Duodenal mucosa (tissue), 2 donors: ENCODE data around the gene SGMS1.
"Not testable (repeated sequence)": the region's sequence is repeated elsewhere in the genome, so short reads cannot be mapped to it uniquely, and the experiment has no call there.

ENCODE experiments used
- H3K27ac ChIP-seq: one replicate; pipeline ENCODE4 v1.7.0; 2013; ENCODE audit warnings: low read depth, low read length
- H3K27me3 ChIP-seq, 2 donors: one replicate each; pipeline ENCODE4 v1.7.0; 2013; ENCODE audit warnings: low read length in 2 of 2, control low read depth in 1 of 2; ENCODE audit not compliant: insufficient read depth in 2 of 2, control insufficient read depth in 1 of 2
- H3K36me3 ChIP-seq, 2 donors: one replicate each; pipeline ENCODE4 v1.7.0; 2013; ENCODE audit warnings: low read length in 2 of 2, control low read depth in 1 of 2; ENCODE audit not compliant: insufficient read depth in 2 of 2, control insufficient read depth in 1 of 2
- H3K4me1 ChIP-seq, 2 donors: one replicate each; pipeline ENCODE4 v1.7.0; 2013; ENCODE audit warnings: low read length in 2 of 2, control low read depth in 1 of 2; ENCODE audit not compliant: insufficient read depth in 2 of 2, control insufficient read depth in 1 of 2
- H3K4me3 ChIP-seq, 2 donors: one replicate each; pipeline ENCODE4 v1.7.0; 2013; ENCODE audit warnings: low read length in 2 of 2, low read depth in 1 of 2
- H3K9ac ChIP-seq, 2 donors: one replicate each; pipeline ENCODE4 v1.7.0; 2013; ENCODE audit warnings: low read length in 2 of 2, low read depth in 1 of 2
- H3K9me3 ChIP-seq, 2 donors: one replicate each; pipeline ENCODE4 v1.7.0; 2013; ENCODE audit warnings: low read length in 2 of 2, control low read depth in 1 of 2; ENCODE audit not compliant: control insufficient read depth in 1 of 2

Gene SGMS1

DNA sequence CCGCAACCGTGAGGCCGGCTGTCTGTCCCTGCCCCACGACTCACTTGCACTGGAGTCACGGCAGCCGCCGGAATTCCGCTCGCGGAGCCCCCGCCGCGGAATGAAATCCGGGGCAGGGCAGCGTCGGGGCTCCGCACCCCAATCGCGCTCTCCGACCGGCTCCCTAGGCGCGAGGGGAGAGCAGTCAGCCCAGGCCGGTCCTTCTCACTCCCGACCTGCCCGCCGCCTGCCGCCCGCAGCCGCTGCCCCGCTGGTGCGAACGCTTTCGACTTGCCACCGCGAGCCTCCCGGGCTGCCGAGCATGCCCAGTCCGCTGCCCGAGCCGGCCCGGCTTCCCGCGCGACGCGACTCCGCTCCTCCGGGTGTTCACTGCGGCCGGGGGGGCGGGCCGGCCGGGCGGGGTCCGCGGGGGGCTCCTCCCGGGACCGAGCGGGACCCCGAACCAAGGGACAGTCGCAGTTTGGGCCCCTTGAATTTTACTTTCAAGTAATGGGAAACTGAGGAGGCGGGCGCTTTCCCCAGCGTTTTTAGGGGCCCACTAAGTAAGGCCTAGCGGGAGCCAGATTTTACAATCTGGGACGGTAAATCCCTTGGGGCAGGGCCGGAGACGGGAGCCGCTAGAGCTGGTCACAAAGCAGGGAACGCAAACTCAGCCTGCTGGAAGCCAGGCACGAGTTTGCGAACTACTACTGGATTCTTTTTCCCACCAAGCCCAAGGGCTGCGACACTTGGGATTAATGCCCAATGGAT lies at the start of gene SGMS1:
Gene SGMS1 (minus strand): TSS at position 294 of the 750 bp plus-strand sequence. CDS start 279,842 bp downstream, outside the sequence.
- peak within 1 kb of the TSS; percentile 98 to 99 for H3K9ac ChIP-seq
- peak within 1 kb of the TSS; percentile 92 to 98 for H3K4me3 ChIP-seq
- peaks cover 10 to 23% of the 10 kb centered on the region in 2 donors for H3K4me1 ChIP-seq
- H3K36me3 ChIP-seq: no peaks in the 10 kb centered on the region
- H3K9me3 ChIP-seq: no peaks in the 10 kb centered on the region
- no peaks in the 10 kb centered on the region for H3K27me3 ChIP-seq
- peak within 1 kb of the TSS; percentile 99 for H3K27ac ChIP-seq

DNA sequence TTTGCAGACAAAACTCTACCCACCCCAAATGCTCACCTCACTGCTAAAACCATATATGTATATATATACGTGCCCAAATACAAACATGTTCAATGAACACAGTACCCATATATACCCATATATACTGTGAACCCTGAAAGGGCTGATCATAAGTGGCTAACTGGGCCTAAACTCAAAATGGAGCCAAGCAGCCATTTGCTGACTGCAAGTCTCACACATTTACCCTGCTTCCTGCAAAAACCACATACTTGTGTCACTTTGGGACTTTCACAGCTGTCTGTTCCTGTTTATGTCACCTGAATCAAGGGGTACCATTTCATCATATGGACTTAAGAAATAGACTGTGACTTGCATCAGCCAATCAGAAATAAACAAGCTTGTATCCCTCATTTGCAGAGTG lies 48.4 kb upstream of the SGMS1 start:
- not testable (repeated sequence) for H3K4me3 ChIP-seq, H3K9me3 ChIP-seq, H3K27ac ChIP-seq, H3K9ac ChIP-seq, H3K4me1 ChIP-seq, H3K27me3 ChIP-seq, H3K36me3 ChIP-seq

DNA sequence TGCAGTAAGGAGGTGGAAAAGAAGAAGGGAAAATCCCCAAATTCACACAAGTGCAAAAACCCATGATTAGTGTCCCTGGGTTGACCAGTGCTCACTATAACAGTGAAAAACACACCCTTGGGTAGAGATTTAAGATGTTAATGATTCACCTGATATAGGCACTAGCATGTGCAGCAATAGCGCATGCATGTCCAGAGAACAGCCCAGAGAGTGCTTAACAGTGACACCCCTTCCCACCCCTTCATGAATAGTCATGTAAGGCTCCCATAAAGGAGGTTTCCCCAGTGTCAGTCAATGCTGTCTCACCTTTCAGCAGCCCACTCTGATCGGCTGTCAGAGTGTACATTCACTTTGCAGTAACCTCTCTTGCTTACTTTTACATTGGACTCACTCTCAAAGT lies 47.9 kb upstream of the SGMS1 start:
- not testable (repeated sequence) for H3K36me3 ChIP-seq, H3K4me3 ChIP-seq

DNA sequence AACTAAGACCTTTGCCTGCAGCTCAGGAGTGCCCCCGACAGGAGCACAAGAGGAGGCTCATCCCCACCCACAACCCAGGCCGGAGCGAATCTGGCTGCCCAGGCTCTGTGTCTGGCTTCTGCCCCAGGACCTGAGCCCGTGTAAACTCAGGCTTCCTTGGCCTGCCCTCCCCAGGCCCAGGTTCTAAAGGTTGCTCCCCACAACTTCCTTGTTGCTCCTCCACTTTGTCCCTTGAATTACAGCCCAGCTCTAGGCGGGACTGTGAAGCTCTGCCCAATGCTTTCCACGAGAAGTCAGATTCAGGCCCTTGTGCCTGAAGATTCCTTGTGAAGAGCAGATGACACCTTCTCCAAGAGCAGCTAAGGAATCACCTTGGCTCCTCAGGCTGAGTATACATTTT lies 46.2 kb upstream of the SGMS1 start:
- H3K4me1 ChIP-seq, H3K4me3 ChIP-seq, H3K27me3 ChIP-seq, H3K9me3 ChIP-seq, H3K27ac ChIP-seq, H3K9ac ChIP-seq, H3K36me3 ChIP-seq: not testable (repeated sequence)

More for the DNA sequence above, 47.9 kb upstream of the SGMS1 start:
- not testable (repeated sequence) for H3K9ac ChIP-seq, H3K9me3 ChIP-seq, H3K27ac ChIP-seq, H3K27me3 ChIP-seq, H3K4me1 ChIP-seq

DNA sequence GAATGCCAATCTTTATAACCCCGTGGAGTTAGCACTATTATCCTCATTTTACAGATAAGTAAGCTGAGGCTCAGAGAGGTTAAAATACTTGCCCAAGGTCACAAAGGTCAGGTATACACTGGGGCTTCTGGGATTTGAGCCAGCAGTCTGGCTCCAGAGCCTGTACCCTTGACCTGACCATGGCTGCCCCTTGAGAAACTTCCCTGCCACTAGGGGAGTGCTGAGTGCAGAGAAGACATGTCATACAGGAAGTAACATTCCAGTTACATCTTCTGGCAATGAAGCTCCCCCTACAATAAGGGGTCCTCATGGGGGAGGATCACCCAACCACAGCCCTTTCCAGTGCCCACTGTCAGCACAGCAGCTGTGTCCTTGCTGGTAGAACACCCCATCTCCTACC lies 43.6 kb upstream of the SGMS1 start:
- H3K36me3 ChIP-seq, H3K9ac ChIP-seq, H3K4me1 ChIP-seq, H3K27ac ChIP-seq, H3K27me3 ChIP-seq, H3K4me3 ChIP-seq, H3K9me3 ChIP-seq: not testable (repeated sequence)

DNA sequence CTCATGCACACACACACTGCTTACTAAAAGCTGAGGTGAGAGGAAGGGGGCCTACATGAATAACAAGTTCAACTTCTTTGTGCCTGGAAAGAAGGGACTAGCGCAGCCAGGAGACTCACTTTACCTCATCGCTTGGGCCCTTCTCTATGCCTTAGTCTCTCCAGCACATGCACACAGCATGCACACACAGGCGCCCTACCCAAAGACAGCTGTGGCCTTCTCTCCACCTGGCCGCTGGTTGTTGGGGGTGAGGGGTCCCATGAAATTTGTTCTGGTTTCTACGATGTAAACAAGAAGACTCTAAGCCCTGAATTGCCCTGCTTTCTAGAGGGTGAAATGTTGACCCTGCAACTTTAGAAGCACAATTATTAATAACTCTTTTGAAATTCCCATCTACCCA lies 38.7 kb upstream of the SGMS1 start:
- not testable (repeated sequence) for H3K4me3 ChIP-seq, H3K27me3 ChIP-seq, H3K36me3 ChIP-seq, H3K4me1 ChIP-seq, H3K9ac ChIP-seq, H3K9me3 ChIP-seq, H3K27ac ChIP-seq

DNA sequence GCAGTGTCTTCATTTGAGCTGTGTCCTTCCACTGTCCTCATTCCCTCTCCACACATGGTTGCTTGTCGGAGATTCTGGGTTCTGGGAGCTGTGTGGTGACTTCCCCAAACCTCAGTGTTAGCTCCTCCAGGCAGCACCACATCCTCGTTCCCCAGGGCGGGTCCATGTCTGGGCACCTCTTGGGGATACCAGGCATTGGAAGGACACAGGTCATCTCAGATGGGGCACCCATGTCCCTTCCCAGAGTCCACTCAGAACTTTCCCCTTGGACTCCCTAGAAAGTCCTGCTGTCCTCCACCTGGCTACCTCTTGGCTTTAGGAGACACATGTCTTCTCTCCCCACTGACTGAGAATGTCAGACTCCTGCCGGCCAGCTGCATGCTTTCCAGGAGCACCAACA lies 37.8 kb upstream of the SGMS1 start:
- not testable (repeated sequence) for H3K9ac ChIP-seq, H3K27me3 ChIP-seq, H3K4me3 ChIP-seq, H3K36me3 ChIP-seq, H3K9me3 ChIP-seq, H3K27ac ChIP-seq, H3K4me1 ChIP-seq

DNA sequence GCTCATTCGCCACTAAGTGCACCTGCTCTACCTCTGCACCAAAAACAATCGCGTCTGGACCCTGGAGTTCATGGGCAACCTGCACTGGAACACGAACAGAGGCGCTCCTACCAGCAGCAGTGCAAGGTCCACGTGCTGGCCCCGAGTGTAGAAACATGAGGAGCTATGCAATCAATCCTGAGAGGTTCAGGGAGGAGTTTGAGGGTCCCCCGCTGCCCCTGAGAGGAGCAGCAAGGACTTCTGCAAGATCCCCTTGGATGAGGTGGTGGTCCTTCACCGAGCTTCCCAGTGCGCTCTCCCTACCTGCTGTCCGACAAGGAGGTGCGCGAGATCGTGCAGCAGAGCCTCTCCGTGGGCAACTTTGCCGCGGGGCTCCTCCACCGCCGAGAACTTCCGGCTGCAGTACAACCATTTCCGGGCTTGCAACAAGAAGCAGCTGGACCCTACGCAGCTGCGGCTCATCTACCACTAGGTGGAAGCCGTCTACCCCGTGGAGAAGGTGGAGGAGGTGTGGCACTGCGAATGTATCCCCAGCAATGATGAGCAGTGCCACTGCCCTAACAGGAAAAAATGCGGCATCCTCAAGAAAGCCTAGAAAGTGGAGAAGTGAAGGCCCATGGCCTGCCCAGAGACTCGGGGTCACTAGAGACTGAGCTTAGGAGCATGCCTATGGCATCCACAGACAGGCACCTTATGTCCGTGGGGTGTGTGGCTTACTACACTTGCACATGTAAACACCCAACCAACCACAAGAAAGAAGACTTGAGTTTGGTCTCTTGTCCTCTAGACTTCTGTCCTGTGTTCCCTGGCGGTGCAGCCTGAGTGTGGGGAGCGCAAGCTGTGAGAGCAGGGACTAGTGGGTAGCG lies 36.3 kb upstream of the SGMS1 start:
- not testable (repeated sequence) for H3K27ac ChIP-seq, H3K4me1 ChIP-seq, H3K36me3 ChIP-seq, H3K9me3 ChIP-seq, H3K27me3 ChIP-seq, H3K9ac ChIP-seq
- peak overlapping the region; percentile 43 to 79 for H3K4me3 ChIP-seq

DNA sequence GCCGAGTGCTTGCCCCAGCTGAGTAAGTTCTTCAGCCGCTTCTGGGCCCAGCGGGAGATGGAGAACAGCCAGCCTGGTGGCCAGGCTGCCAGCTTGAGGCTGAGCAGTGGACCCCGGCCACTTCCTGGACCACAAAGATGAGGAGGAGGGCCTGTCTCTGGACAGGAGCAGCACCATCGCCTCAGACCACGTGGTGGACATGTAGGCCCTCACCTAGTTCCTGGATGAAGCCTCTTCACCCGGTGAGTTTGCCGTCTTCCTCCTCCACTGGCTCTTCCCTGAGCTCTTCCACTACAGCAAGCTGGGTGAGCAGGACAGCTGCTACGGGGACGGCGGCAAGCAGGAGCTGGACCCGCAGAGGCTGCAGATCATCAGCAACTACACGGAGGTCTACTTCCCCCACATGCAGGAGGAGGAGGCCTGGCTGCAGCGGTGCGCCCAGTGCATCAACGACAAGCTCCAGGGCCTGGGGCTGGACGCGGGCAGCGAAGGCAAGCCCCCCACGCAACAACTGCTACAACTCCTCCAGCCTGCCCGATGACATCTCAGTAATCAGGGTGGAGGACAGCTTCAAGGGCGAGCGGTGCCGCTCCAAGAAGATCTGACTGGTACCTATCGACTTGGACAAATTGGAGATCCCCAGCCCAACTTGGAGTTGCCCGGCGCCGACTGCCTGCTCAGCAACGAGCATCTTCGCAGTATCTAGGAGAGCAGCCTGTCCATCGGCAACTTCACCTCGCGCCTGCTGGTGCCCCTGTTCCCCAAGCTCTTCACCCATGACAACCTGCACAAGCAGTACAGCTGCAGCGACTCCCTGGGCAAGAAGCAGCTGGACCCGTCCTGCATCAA lies 35.5 kb upstream of the SGMS1 start:
- H3K27me3 ChIP-seq, H3K9ac ChIP-seq, H3K4me1 ChIP-seq, H3K36me3 ChIP-seq, H3K27ac ChIP-seq, H3K9me3 ChIP-seq: not testable (repeated sequence)
- peak overlapping the region; percentile 43 to 79 for H3K4me3 ChIP-seq

DNA sequence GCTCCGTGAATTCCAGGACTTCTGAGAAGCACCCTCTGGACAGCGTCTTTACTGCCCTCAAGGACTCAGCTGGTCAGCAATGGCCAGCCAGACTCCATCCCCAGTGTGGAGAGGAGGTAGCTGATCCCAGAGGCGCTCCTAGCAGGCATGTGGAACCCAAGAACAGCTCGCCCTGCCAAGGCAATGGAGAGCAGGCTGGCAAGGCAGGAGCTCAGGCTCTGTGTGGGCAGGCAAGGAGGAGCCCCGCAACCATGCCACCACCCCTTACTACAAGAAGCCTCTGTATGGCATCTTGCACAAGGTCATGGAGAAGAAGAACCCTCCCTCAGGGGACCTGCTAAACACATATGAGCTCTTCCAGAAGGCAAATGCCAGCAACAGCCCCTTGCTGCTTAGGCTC lies 34.4 kb upstream of the SGMS1 start:
- Histone ChIP-seq H3K4me3 (no peak overlapping the region), H3K27ac (no peak overlapping the region), H3K27me3 (no peaks in the 10 kb centered on the region), H3K4me1 (peaks cover 0 to 10% of the 10 kb centered on the region in 2 donors), H3K9ac (no peak overlapping the region), H3K9me3 (no peaks in the 10 kb centered on the region), H3K36me3 (no peaks in the 10 kb centered on the region)
